Lung (tissue), 12 donors: ENCODE results near the gene BOLA3. TPM values are rescaled to one million over a fixed set of nuclear protein-coding genes. Genes with fewer than 3 reads are reported as not detected.
A peak's percentile ranks its signal among the peaks of the same experiment; 100 is the strongest.

Experiments
- ATAC-seq: fragments of 200-7000 bp; cut with Tn5 transposase; one replicate; pipeline ENCODE4 v1.9.1; 2020; ENCODE audit warnings: moderate number of reproducible peaks; ENCODE audit not compliant: insufficient read depth, low FRiP score
- DNase-seq, 3 donors: peaks; one replicate each; pipeline ENCODE4 v3.0.0-alpha.2; 2013 to 2017
- H3K27ac ChIP-seq, 2 donors: one replicate each; pipeline ENCODE4 v1.5.1; 2013; ENCODE audit warnings: mild to moderate bottlenecking in 2 of 2, moderate library complexity in 2 of 2, control low read depth in 1 of 2, inconsistent platforms in 1 of 2, low read depth in 1 of 2, low read length in 1 of 2
- H3K27me3 ChIP-seq, 3 donors: one replicate each; pipeline ENCODE4 v1.5.1; 2013; ENCODE audit warnings: low read length in 2 of 3; ENCODE audit not compliant: control insufficient read depth in 3 of 3, insufficient read depth in 3 of 3
- H3K36me3 ChIP-seq, 4 donors: one replicate each; pipeline ENCODE4 v1.5.1; 2013; ENCODE audit warnings: low read length in 4 of 4, mild to moderate bottlenecking in 1 of 4, moderate library complexity in 1 of 4; ENCODE audit not compliant: control insufficient read depth in 4 of 4, insufficient read depth in 4 of 4
- H3K4me1 ChIP-seq, 5 donors: one replicate each; pipeline ENCODE4 v1.5.1; 2013; ENCODE audit warnings: low read length in 5 of 5, mild to moderate bottlenecking in 2 of 5, moderate library complexity in 1 of 5; ENCODE audit not compliant: control insufficient read depth in 5 of 5, insufficient read depth in 5 of 5
- H3K4me3 ChIP-seq: one replicate; pipeline ENCODE4 v1.5.1; 2013; ENCODE audit warnings: mild to moderate bottlenecking, control low read depth, moderate library complexity
- H3K9ac ChIP-seq, 2 donors: one replicate each; pipeline ENCODE4 v1.5.1; 2013; ENCODE audit warnings: low read length in 2 of 2, control low read depth in 1 of 2; ENCODE audit not compliant: insufficient read depth in 1 of 2
- H3K9me3 ChIP-seq, 4 donors: one replicate each; pipeline ENCODE4 v1.5.1; 2013; ENCODE audit warnings: low read length in 3 of 4, mild to moderate bottlenecking in 1 of 4, moderate library complexity in 1 of 4; ENCODE audit not compliant: control insufficient read depth in 4 of 4, insufficient read depth in 3 of 4
- CTCF ChIP-seq: IDR thresholded peaks from 2 replicates; pipeline ENCODE4 v1.5.1; 2012; ENCODE audit warnings: mild to moderate bottlenecking; ENCODE audit errors: control extremely low read depth, extremely low read depth
- WGBS, 2 donors: extraction: QIAGEN DNeasy Blood & Tissue Kit; methylation state at CpG; one replicate each; pipeline ENCODE4 v1.1.7; 2013; 5-methylcytosine and 5-hydroxymethylcytosine counted together
- polyA plus RNA-seq, 2 donors: library from polyadenylated mRNA; stranded (reverse); fragments of 200-250 nt; gene quantifications; one replicate each; pipeline ENCODE4 v1.2.1, GENCODE V29; 2013
- total RNA-seq, 2 donors: library from RNA; depleted of rRNA in 1 of 2; stranded (reverse); fragments of >200 nt in 1 of 2; gene quantifications; one replicate each; pipeline ENCODE4 v1.2.1, GENCODE V29; 2014 to 2021
- donor health status: control.
- donor health status: control.
- donor health status: Bipolar disorder and iron deficiency.
- donor health status: healthy.
- donor health status: DM: yes; HTN: yes; CAD: no.

BOLA3 gene
- total and polyA plus RNA-seq, 4 donors: 12.0 to 64.5 (median 39.7) TPM

- 91 to 96% methylated on average over 39 of the region's 39 CpGs for WGBS, 2 donors
These were observed 46.0 kb downstream of the BOLA3 start for GRCh38 chr2:74101574-74102300.

GRCh38 chr2:74100254-74101216 lies 47.2 kb downstream of the BOLA3 start:
- 76 to 93% methylated on average over 25 of the region's 25 CpGs for WGBS, 2 donors
- ATAC-seq (peak; percentile 84), DNase-seq (peak in 2 of 3 donors; percentile 41 to 45)
- Histone ChIP-seq H3K4me3 (no peak overlapping the region), H3K4me1 (peaks cover 0 to 6% (median 0%) of the 10 kb centered on the region in 5 donors), H3K27ac (peak overlapping the region in 1 of 2 donors; percentile 50), H3K27me3 (no peaks in the 10 kb centered on the region), H3K9me3 (no peaks in the 10 kb centered on the region), H3K36me3 (peaks cover 3 to 37% (median 30%) of the 10 kb centered on the region in 4 donors), H3K9ac (no peak overlapping the region)
- no peak for TF ChIP-seq CTCF

More at GRCh38 chr2:74101574-74102300, 46.0 kb downstream of the BOLA3 start:
- ATAC-seq (no peak), DNase-seq (no peak)
- no peak overlapping the region for H3K27ac ChIP-seq
- H3K9me3 ChIP-seq: no peaks in the 10 kb centered on the region
- H3K4me1 ChIP-seq: no peaks in the 10 kb centered on the region
- peaks cover 3 to 37% (median 27%) of the 10 kb centered on the region in 4 donors for H3K36me3 ChIP-seq
- H3K27me3 ChIP-seq: no peaks in the 10 kb centered on the region
- H3K4me3 ChIP-seq: no peak overlapping the region
- no peak for TF ChIP-seq CTCF
- H3K9ac ChIP-seq: no peak overlapping the region

DNA sequence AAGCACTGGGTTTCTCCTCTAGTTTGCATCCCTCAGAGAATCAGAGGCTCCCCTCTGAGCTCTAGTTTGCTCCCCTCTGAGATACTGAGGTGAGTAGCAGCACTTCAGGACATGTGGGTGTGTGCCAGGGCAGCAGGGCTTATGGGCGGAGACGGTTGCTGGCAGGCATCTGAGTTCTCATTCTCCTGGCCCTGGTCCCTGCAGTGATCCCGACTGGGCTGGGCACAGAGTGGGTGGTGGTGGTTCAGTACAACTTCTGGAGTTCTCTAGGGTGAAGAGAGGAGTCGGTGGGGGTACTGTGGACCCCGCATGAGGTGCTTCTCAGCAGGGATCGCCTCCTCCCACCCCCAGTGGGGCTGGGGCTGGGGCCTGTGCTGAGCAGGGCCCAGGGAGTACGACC lies 47.9 kb downstream of the BOLA3 start:
- 69 to 88% methylated on average over 7 of the region's 7 CpGs for WGBS, 2 donors
- no peaks in the 10 kb centered on the region for H3K9me3 ChIP-seq
- no peaks in the 10 kb centered on the region for H3K27me3 ChIP-seq
- no peak overlapping the region for H3K9ac ChIP-seq
- H3K36me3 ChIP-seq: peaks cover 3 to 37% (median 29%) of the 10 kb centered on the region in 4 donors
- ATAC-seq (peak; percentile 43), DNase-seq (no peak)
- no peak for TF ChIP-seq CTCF
- peaks cover 0 to 6% (median 0%) of the 10 kb centered on the region in 5 donors for H3K4me1 ChIP-seq
- no peak overlapping the region for H3K4me3 ChIP-seq
- H3K27ac ChIP-seq: peak overlapping the region in 1 of 2 donors; percentile 50
